A673 (cell line): ENCODE results near the gene ARHGAP40.

Experiments used
- CTCF ChIP-seq: fragments of 300-800, 200-600 bp; sonication (generic); conservative IDR thresholded peaks from 2 replicates; pipeline ENCODE4 v1.5.1; 2017; ENCODE audit warnings: low read depth, mild to moderate bottlenecking, antibody characterized with exemption, low read length, moderate library complexity, mixed read lengths
- EZH2 ChIP-seq: fragments of 200-600 bp; sonication (generic); IDR thresholded peaks from 2 replicates; pipeline ENCODE4 v1.6.1; 2017; ENCODE audit warnings: borderline replicate concordance, low read depth, mild to moderate bottlenecking, mixed read lengths, antibody characterized with exemption, low read length; ENCODE audit not compliant: poor library complexity, severe bottlenecking

GRCh38 chr20:38601216-38602184 lies at the start of gene ARHGAP40:
- TF ChIP-seq CTCF (0 out of 2 replicates have a peak, but pooled peaks have one; percentile 19), EZH2 (no peak)
